Activated naive CD4-positive, alpha-beta T cell treated with anti-CD3 and anti-CD28 coated beads, Interleukin-2, amount 50 U/mL, for 16 hours (primary cell): ENCODE measurements around the gene SLC5A4.
"Not testable (repeated sequence)": the region's sequence is repeated elsewhere in the genome, so short reads cannot be mapped to it uniquely, and the experiment has no call there.

Experiments used
- DNase-seq: peaks from one replicate; pipeline ENCODE4 v3.0.0-alpha.2; 2020

Gene SLC5A4

DNA sequence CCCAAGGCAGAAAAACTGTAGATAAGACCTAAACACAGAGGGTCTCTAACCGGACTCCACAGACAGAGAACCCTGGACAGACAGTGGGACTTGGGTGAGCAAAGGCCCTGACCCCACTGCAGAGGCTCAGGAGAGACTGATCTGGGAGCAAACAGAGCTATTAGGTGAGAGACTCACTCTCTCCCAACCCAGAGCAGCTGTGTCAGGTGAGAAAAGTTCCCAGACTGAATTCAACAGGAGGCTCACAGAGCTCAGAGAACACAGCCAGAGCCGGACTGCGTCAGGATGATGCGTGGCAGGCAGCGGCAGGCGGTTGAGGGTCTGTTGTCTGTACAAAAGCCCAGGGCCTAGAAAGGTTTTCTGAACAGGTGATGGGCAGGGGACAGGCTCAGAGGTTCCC is 55.8 kb downstream of the SLC5A4 start:
- DNase-seq = no peak

DNA sequence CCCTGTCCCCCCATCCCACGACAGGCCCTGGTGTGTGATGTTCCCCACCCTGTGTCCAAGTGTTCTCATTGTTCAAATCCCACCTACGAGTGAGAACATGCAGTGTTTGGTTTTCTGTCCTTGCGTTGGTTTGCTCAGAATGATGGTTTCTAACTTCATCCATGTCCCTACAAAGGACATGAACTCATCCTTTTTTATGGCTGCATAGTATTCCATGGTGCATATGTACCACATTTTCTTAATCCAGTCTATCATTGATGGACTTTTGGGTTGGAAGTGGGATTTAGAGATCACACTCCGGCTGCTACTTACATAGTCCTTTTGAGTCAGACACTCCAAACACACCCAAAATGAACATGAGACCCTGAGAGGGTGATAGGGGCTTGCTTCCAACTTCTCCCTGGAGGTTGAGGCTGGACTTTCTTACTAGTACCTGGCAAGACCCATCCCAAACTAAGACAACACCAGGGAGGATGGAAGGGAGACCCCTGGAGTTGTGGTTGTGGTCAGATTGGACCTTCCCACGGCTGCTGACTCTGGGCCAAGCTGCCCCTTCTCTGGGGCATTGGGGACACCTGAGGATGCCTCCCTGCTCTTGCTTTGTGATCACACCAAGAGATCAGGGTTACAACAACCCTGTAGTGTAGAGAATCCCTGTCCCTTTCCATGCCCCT is 57.5 kb downstream of the SLC5A4 start:
- not testable (repeated sequence) for DNase-seq

DNA sequence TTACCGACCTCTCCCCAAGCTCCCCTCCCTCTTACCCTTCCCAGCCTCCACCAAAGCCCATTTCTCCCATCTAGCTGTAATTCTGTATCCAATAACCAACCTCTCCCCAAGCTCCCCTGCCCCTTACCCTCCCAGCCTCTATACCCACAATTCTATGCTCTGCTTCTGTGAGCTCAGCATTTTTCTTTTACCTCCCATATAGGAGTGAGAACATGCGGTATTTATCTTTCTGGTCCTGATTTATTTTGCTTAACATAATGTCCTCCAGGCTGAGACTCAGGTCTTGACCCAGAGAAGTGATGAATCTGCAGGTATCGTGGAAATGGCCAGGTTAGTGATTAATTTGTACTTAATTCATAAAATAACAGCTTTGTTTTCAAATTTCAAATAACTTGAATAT is 59.2 kb downstream of the SLC5A4 start:
- DNase-seq = not testable (repeated sequence)

DNA sequence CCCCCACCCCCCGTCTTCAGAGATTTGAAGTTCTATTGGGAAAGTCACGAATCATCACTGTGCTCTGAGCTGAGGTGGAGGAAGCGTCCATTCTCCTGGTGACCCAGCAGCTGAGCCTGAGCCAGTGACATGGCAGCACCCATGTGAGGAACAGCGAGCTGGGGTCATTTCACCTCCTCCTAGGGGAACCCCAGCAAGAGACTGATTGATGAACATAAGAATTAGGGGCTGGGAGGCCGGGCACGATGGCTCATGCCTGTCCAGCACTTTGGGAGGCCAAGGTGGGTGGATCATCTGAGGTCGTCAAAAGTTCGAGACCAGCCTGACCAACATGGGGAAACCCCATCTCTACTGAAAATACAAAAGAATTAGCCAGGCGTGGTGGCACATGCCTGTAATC is 61.8 kb downstream of the SLC5A4 start:
- DNase-seq = not testable (repeated sequence)

DNA sequence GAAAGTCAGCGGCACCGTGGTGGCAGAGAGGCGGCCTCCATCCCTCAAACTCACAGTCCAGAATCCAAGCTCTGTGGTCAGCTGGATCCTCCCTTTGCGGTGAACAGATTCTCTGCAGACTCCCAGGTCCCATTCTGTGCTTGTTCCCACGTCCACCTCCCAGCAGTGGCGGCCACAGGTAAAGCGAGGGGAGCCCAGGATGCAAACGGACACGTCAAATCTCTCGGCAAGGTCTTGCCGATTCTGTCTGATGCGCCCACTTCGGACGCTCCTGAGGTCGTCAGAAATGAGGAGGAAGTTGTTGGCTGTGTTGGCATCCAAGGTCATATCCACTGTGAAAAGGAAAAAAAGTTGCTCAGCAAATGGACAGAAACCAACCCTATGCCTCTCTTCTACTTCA is 64.1 kb downstream of the SLC5A4 start:
- not testable (repeated sequence) for DNase-seq

DNA sequence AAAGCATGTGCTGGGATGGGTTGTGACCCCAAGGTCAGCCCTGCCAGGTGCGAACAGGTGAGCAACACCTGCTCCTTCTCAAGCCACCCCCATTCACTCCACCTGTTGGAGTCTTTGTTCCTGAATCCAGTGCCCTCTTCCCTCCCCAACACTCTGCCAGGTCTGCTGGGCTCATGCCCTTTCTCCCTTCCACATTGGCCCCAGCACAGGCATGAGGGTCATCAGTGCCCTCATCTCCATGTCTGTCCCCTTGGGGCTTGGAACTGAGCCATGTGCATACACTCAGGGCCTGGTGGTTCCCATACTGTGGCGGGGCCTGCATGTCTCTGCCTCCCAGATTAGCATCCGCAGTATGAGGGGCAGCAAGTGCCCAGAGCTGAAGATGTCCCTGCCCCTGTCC is 69.3 kb downstream of the SLC5A4 start:
- no peak for DNase-seq

DNA sequence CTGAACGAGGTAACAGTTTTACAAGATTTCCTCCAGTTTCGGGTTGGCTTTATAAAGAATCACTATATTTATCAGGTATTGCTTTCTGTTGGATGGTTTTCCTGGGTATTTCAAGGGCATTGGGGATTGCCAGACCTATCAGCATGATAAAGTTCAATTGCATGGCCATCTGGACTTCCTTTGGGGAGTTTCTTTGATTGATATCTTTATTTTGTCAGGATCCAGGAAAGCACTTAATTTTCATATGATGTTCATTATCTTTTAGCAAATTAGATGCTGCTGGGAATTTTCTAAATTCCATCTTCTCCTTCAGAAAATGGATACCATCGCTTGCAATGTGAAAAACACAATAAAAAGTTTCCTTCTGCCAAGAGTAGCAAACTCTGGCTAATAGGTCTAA is 71.5 kb downstream of the SLC5A4 start:
- no peak for DNase-seq

DNA sequence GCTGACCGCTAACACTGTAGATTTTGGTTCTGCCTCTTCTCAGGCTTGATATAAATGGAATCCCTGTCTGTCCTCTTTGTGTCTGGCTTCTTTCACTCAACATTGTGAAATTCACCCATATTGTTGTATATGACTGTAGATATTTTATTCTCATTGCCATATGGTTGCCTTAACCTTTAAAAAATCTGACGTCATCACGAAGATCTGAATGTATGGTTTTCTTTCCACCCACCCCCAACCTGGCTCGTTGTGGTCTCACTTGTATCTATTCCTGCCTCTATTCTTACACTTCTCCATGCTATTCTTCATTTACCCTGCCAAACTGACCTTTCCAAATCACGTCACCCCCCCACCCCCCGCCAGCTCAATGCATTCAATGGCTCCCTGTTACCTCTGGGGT is 74.1 kb downstream of the SLC5A4 start:
- DNase-seq = no peak

DNA sequence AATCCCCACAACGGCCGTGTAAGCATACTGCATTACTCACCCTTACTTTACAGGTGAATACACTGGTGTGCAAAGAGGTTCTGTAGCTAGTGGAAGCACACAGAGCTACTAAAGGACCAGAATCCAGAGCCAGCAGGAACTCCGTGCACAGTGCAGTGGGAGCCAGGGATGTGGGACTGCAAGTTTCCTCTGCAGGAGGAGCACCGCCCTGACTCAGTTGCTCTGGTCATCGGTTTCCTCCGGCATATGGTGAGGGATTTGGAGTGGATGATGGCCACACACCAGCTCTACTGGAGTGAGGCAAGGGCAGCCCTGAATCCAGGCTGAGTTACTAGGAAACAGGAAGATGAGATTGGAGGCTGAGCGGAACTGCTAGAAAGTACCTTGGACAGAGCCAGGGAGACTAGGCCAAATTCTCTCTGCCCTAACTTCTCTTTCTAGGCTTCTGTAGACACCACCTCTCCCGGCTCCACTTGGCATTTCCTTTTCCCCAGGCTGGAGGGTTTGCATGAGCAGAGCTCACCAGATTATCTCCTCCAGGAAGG is 77.9 kb downstream of the SLC5A4 start:
- no peak for DNase-seq

DNA sequence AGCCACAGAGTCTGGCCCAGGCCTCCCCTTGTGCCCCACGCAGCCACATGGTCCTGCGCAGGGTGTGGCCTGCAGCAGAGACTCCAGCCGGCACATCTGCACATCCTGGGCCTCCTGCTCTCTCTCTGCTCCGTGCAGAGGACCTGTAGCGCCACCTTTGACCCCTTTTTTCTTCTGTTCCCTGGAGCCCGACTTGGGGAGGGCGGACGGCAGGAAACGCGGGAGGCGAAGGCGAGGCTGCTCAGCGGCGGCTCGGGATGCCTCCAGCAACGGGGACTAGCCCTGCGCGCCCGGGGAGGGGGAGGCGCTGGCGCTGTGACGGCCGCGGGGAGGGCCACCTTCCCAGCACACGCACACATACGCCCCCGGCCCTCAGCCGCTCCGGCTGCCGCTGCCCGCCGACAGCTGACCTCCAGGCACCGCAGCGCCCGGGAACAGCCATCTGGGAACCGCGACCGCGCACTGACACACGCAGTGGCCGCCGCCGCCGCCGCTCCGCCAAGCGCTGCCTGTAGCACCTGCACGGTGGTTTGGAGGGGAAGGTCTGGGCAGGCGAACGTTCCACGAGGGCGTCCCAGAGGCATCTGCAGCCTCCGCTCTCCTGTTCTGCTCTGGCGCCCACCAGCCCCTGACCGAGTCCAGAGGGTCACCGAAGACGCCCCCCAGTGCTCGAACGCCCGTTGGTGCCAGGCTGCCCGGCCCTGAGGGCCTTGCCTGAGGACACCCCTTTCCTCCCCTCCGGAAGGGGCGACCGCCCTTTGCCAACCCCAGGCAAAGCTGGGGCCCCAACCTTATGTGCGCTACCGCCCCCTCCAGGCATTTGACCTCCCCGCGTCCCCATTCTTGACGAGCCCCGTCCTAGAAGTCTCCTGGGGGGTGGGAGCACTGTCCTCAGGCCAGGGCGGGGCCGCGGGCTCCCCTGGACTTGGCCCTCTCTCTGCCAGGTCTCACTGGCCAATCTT is 79.2 kb downstream of the SLC5A4 start:
- DNase-seq = no peak

DNA sequence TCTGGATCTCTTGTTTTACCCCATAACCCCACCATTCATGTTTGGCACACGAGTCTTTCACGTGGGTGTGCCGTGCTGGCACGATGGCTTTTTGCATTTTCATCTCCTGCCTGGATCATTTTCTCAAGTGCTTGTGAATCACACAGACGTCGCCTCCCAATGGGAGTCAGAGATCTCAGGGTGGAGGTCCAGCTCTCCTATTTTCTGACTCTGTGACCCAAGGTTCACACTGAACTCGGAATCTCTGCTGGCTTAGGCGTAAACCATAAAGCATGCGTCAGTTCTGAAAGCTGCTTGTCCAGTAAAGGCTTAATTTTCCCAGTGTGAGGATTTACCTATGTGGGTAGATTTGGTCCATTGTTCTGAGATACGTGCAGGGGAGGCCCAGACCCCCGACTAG is 80.0 kb downstream of the SLC5A4 start:
- no peak for DNase-seq
